Neuron (in vitro differentiated cells): ENCODE data around the gene FNIP1.
"Not testable (repeated sequence)": the region's sequence is repeated elsewhere in the genome, so short reads cannot be mapped to it uniquely, and the experiment has no call there.

ENCODE experiments used
- H2AFZ ChIP-seq: one replicate; pipeline ENCODE4 v1.6.1; 2013; ENCODE audit warnings: low read depth, mild to moderate bottlenecking, inconsistent platforms, low read length, moderate library complexity
- H3K27me3 ChIP-seq: one replicate; pipeline ENCODE4 v1.6.1; 2013; ENCODE audit warnings: low read length; ENCODE audit not compliant: insufficient read depth
- H3K36me3 ChIP-seq: one replicate; pipeline ENCODE4 v1.6.1; 2013; ENCODE audit warnings: low read length; ENCODE audit not compliant: insufficient read depth
- H3K4me1 ChIP-seq: one replicate; pipeline ENCODE4 v1.6.1; 2013; ENCODE audit warnings: low read length; ENCODE audit not compliant: insufficient read depth
- H3K4me3 ChIP-seq: 2 replicates; pipeline ENCODE4 v1.5.1; 2013; ENCODE audit warnings: mild to moderate bottlenecking, low read length, moderate library complexity
- H3K9me3 ChIP-seq: one replicate; pipeline ENCODE4 v1.6.1; 2013; ENCODE audit warnings: low read length

The FNIP1 gene

GRCh38 chr5:131778141-131778540 lies 18.7 kb downstream of the FNIP1 start:
- H3K36me3 ChIP-seq, H2AFZ ChIP-seq, H3K27me3 ChIP-seq, H3K4me3 ChIP-seq, H3K4me1 ChIP-seq, H3K9me3 ChIP-seq: not testable (repeated sequence)

- H3K9me3 ChIP-seq: peaks cover 3% of the 10 kb centered on the region
- H3K4me3 ChIP-seq: no peak overlapping the region
- H2AFZ ChIP-seq: no peak overlapping the region
- H3K27me3 ChIP-seq: no peaks in the 10 kb centered on the region
- H3K36me3 ChIP-seq: no peaks in the 10 kb centered on the region
- H3K4me1 ChIP-seq: no peaks in the 10 kb centered on the region
These were observed 20.4 kb downstream of the FNIP1 start for GRCh38 chr5:131776450-131776849.

GRCh38 chr5:131774652-131775367 lies 22.0 kb downstream of the FNIP1 start:
- H3K9me3 ChIP-seq: peaks cover 2% of the 10 kb centered on the region

GRCh38 chr5:131773805-131774204 lies 23.0 kb downstream of the FNIP1 start:
- Histone ChIP-seq H3K27me3 (no peaks in the 10 kb centered on the region), H3K9me3 (peaks cover 2% of the 10 kb centered on the region)

More at GRCh38 chr5:131774652-131775367, 22.0 kb downstream of the FNIP1 start:
- Histone ChIP-seq H3K4me1 (no peaks in the 10 kb centered on the region), H3K4me3 (no peak overlapping the region), H3K27me3 (no peaks in the 10 kb centered on the region), H2AFZ (no peak overlapping the region), H3K36me3 (no peaks in the 10 kb centered on the region)

GRCh38 chr5:131771692-131772091 lies 25.1 kb downstream of the FNIP1 start:
- Histone ChIP-seq H3K4me3 (no peak overlapping the region), H2AFZ (no peak overlapping the region), H3K36me3 (no peaks in the 10 kb centered on the region), H3K9me3 (peaks cover 2% of the 10 kb centered on the region), H3K27me3 (no peaks in the 10 kb centered on the region), H3K4me1 (no peaks in the 10 kb centered on the region)

More at GRCh38 chr5:131773805-131774204, 23.0 kb downstream of the FNIP1 start:
- no peak overlapping the region for H3K4me3 ChIP-seq
- H2AFZ ChIP-seq: no peak overlapping the region
- H3K4me1 ChIP-seq: no peaks in the 10 kb centered on the region
- H3K36me3 ChIP-seq: no peaks in the 10 kb centered on the region

- Histone ChIP-seq H2AFZ (no peak overlapping the region), H3K36me3 (no peaks in the 10 kb centered on the region), H3K4me3 (no peak overlapping the region), H3K4me1 (no peaks in the 10 kb centered on the region), H3K27me3 (no peaks in the 10 kb centered on the region), H3K9me3 (peaks cover 2% of the 10 kb centered on the region)
These were observed 26.9 kb downstream of the FNIP1 start for GRCh38 chr5:131769961-131770360.

- no peak overlapping the region for H2AFZ ChIP-seq
- no peaks in the 10 kb centered on the region for H3K36me3 ChIP-seq
- H3K9me3 ChIP-seq: peaks cover 3% of the 10 kb centered on the region
- H3K4me1 ChIP-seq: no peaks in the 10 kb centered on the region
- no peaks in the 10 kb centered on the region for H3K27me3 ChIP-seq
- no peak overlapping the region for H3K4me3 ChIP-seq
These were observed 27.5 kb downstream of the FNIP1 start for GRCh38 chr5:131769336-131769735.

- no peak overlapping the region for H3K4me3 ChIP-seq
- H3K9me3 ChIP-seq: peaks cover 7% of the 10 kb centered on the region
- H3K27me3 ChIP-seq: no peaks in the 10 kb centered on the region
- no peak overlapping the region for H2AFZ ChIP-seq
- no peaks in the 10 kb centered on the region for H3K4me1 ChIP-seq
- peaks cover 4% of the 10 kb centered on the region for H3K36me3 ChIP-seq
These were observed 28.9 kb downstream of the FNIP1 start for GRCh38 chr5:131767891-131768290.

GRCh38 chr5:131766689-131767088 lies 30.1 kb downstream of the FNIP1 start:
- H3K9me3 ChIP-seq: peaks cover 10% of the 10 kb centered on the region
- H3K27me3 ChIP-seq: no peaks in the 10 kb centered on the region
- no peak overlapping the region for H2AFZ ChIP-seq
- H3K4me3 ChIP-seq: no peak overlapping the region
- peaks cover 4% of the 10 kb centered on the region for H3K36me3 ChIP-seq
- H3K4me1 ChIP-seq: no peaks in the 10 kb centered on the region

- no peaks in the 10 kb centered on the region for H3K27me3 ChIP-seq
- no peak overlapping the region for H2AFZ ChIP-seq
- H3K4me3 ChIP-seq: no peak overlapping the region
- peaks cover 4% of the 10 kb centered on the region for H3K36me3 ChIP-seq
- H3K9me3 ChIP-seq: peaks cover 10% of the 10 kb centered on the region
- no peaks in the 10 kb centered on the region for H3K4me1 ChIP-seq
These were observed 31.6 kb downstream of the FNIP1 start for GRCh38 chr5:131765261-131765660.

GRCh38 chr5:131763968-131764367 lies 32.8 kb downstream of the FNIP1 start:
- Histone ChIP-seq H3K36me3 (peaks cover 4% of the 10 kb centered on the region), H3K9me3 (peaks cover 10% of the 10 kb centered on the region), H3K27me3 (no peaks in the 10 kb centered on the region), H3K4me3 (no peak overlapping the region), H2AFZ (no peak overlapping the region), H3K4me1 (no peaks in the 10 kb centered on the region)

GRCh38 chr5:131760793-131761192 lies 36.0 kb downstream of the FNIP1 start:
- Histone ChIP-seq H3K4me1 (no peaks in the 10 kb centered on the region), H3K9me3 (peaks cover 10% of the 10 kb centered on the region), H2AFZ (no peak overlapping the region), H3K36me3 (peaks cover 4% of the 10 kb centered on the region), H3K4me3 (no peak overlapping the region), H3K27me3 (no peaks in the 10 kb centered on the region)

- Histone ChIP-seq H3K4me1 (no peaks in the 10 kb centered on the region), H3K36me3 (peaks cover 4% of the 10 kb centered on the region), H3K27me3 (no peaks in the 10 kb centered on the region), H2AFZ (no peak overlapping the region), H3K4me3 (no peak overlapping the region), H3K9me3 (peaks cover 10% of the 10 kb centered on the region)
These were observed 37.1 kb downstream of the FNIP1 start for GRCh38 chr5:131759704-131760103.

GRCh38 chr5:131758520-131758900 lies 38.3 kb downstream of the FNIP1 start:
- Histone ChIP-seq H3K27me3 (no peaks in the 10 kb centered on the region), H3K9me3 (peaks cover 3% of the 10 kb centered on the region), H2AFZ (no peak overlapping the region), H3K4me3 (no peak overlapping the region), H3K36me3 (no peaks in the 10 kb centered on the region), H3K4me1 (no peaks in the 10 kb centered on the region)
